H54 (cell line): ENCODE results near the gene ITGA6.
A peak's percentile ranks its signal among the peaks of the same experiment; 100 is the strongest.

Source experiments
- DNase-seq: peaks from one replicate; pipeline ENCODE4 v3.0.0; 2011; ENCODE audit warnings: low spot score, mixed read lengths; ENCODE audit not compliant: insufficient read length
- FAIRE-seq: peaks from 3 replicates; lab custom pipeline; 2011; peaks lifted over from hg19 to GRCh38; lab: Jason Lieb, UNC
- POLR2A ChIP-seq: IDR thresholded peaks from 2 replicates; pipeline ENCODE4 v1.6.1; 2011; ENCODE audit warnings: low read depth, mild to moderate bottlenecking, low read length

The ITGA6 gene

DNA sequence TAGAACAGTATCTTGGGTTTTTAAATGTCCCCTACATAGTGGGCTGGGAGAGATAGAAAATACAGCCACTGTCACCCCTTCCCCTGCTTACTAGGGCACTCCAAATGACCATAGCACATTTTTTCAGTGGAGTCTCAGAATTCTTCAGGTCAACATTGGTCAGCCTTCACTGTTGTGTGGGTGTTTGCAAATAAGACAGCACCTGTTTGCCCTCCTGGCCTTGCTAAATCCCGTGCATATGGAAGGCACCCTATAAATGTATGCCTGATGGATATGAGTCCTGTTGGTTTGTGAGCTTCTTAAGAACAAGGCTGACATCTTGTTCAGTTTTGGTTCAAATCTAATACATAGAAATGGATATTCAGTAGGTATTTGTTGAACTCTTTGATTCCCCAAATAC, 12.5 kb downstream of the ITGA6 start:
- no peak for FAIRE-seq
- no peak for DNase-seq
- no peak for TF ChIP-seq POLR2A

DNA sequence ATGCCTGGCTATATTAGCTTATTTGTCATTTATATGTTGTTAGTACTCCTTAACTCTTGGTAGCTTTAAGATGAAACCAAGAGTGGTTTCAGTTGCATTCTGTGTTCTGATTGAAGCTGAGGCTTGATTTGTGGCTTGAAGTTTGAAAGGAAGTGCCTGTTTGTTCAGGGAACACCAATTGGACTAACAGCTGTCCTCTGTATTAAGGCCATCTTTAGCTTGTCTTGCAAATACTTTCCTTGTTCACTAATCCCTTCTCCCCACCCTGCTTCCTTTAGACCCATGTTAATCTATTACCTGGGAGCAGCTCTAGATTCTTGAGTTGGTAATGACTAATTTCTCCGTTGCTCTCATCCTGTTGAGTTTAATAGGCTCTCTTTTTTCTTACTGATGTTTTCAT, 13.4 kb downstream of the ITGA6 start:
- FAIRE-seq (no peak), DNase-seq (no peak)
- TF ChIP-seq POLR2A, result no peak

DNA sequence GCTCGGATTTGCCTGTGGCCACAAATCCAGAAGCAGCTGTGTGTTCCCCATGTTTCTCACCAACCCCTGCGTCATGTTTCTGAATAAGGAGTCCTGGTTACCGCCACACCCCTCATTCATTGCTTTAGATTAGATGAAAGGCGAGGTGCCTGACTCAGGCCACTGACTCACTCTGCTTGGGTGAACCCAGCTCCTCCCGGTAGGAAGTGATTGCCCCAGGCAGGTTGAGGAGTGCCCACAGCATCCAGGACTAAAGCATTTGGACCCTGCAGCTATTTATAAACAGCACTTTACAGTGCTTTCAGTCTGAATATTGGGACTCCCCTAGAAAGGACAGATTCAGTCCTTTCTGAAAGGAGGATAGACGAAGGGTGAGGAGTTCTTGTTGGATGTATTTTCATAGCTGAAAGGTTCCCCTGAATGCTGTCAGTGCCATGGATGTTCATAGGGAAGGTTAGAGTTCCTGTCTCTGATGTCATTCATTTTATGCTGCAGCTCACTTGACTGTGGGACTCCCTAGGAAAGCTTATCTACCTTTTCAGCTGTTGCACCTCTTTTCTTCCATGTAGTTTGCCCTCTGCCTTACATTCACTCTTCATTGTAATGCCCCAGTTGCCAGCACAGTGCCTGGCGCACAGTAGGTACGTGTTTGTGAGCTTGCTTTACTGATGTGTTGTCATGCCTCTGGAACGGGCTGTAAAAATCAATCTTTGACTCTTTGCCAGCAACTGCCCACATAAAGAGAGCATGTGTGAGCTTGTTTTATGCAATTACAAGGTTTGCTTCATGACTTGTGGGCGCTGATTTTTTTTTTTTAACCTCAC, 14.9 kb downstream of the ITGA6 start:
- peak; percentile 62 for DNase-seq
- TF ChIP-seq POLR2A, result no peak
- peak; percentile 96 for FAIRE-seq

DNA sequence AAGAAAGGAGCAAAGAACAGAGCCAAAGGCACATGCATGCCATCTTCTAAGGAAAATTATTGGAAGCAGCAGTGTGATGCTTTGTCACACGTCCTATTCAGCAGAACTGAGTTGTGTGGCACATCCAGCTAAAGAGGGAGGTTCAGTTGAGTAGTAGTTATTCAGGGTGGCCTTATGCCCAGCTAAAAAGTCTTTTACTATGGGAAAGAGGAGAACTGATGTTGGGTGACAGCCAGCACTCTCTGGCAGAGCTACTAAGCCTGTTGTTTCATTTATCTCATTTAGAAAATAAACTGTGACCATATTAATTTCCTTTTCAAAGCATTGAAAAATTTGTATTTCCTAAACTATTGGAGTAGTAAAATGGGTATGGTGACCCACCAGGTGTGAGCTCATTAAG, 18.5 kb downstream of the ITGA6 start:
- no peak for FAIRE-seq
- DNase-seq, result no peak
- TF ChIP-seq POLR2A, result no peak

DNA sequence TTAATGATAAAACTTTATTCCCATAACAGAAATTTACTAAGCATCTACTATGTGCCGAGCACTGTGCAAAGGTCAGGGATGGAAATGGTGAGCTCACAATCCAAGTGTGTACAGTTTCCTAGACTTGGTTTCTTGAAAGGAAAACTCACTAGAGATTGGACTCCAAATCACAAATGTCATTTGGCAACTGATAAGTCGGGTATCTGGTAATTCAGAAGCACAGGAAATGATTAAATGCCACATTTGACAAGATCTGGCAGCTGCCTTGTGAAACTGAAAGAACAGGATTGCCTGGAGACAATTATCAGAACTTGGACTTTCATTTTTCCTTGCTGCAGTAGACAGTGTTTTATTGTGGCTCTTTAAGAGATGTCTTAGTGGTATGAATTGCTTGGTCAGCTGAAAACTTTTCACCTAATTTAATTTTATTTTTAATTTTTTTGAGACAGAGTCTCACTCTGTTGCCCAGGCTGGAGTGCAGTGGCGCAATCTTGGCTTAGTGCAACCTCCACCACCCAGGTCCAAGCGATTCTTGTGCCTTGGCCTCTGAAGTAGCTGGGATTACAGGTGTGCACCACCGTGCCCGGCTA, 19.2 kb downstream of the ITGA6 start:
- DNase-seq (no peak), FAIRE-seq (no peak)

DNA sequence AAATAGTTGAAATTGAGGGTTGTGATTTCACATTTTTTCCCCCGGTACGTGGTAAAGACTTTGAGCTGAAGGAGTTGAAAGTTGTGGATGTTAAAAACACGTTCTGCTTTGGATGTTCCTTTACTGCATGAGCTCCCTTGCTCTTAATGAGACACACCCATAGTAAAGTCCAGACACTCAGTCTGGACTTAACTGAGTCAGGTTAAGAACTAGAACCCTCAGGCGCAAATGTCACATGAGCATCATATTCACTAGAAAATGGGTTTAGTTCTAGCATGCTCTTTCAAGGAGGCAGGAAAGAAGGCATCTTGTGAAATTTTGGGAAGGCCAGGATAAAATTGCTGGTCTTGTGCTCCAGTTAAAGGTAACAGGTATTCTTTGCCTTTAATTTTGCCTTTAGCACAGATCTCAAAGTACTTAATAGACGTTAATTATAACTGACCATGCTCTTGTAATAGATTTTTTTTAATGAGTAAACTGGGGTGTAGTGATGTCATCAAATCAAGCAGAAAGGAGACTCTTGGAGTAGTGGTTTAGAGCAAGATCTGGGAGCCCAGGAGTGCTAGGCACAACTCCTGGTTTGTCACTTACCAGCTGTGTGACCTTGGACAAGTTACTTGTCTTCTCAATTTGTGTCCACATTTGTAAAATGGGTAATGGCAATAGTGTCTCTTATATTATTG, 20.6 kb downstream of the ITGA6 start:
- no peak for TF ChIP-seq POLR2A
- no peak for DNase-seq
- FAIRE-seq, result no peak

More for the DNA sequence above, 19.2 kb downstream of the ITGA6 start:
- TF ChIP-seq POLR2A, result no peak

DNA sequence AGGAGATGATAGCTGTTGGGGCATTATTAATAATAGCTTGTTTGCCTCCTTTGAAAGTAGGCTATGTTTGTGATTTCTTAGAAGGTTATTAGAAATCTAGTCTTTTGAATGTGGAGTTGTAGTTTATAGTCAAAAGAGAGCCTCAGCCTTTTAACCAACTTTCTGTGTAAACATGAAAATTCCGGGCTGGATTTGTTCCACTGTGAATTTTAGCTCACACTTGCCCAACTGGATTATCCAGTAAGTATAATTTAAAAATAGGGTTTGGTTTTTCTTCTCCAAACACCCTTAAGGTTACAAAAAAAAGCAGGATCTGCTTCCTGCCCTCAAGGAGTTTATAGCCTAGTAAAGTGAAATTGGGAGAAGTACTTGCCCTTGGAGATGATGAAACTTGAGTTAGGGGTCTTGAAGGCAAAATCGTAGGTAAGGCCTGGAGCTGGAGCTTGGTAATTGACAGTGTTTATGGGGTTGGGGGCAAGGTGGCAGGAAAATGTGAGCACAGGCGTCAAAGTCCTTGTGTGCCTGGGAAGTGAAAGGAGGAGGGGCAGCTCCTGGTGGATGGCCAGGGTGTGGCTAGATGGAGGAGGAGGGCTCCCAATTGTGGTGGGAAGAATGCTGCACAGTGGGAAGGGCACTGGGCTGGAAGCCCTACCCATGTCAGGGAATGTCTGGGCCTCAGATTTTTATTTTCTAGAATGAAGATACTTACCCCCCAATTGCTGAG, 21.3 kb downstream of the ITGA6 start:
- no peak for TF ChIP-seq POLR2A
- DNase-seq (no peak), FAIRE-seq (no peak)

DNA sequence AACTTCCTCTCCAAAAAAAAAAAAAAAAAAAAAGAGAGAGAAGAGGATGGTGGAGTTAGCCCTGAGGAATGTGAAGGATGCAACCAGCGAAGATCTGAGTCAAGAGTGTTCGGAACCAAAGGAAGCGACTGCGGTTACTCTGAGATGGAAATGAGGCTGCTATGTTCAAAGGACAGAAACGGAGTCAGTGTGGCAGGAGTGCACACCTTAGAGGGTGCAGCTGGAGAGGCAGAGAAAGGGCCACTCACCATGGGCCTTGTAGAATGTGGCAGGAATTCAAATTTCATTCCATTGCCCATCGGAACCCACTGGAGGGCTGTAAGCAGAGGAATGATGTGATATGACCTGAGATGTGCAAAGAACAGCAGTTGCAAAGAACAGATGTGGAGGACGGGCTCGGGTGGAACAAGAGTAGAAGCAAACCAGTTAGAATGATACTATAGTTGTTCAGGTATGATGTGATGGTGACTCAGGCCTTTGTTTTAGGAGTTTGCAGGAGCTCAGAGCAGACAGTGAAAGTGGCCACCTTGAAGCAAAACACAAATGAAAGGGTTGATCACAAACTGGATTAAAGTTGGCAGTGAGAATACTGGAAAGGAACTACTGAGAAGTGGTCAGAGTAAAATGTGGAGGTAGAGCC, 22.6 kb downstream of the ITGA6 start:
- DNase-seq (no peak), FAIRE-seq (no peak)
- TF ChIP-seq POLR2A, result no peak

DNA sequence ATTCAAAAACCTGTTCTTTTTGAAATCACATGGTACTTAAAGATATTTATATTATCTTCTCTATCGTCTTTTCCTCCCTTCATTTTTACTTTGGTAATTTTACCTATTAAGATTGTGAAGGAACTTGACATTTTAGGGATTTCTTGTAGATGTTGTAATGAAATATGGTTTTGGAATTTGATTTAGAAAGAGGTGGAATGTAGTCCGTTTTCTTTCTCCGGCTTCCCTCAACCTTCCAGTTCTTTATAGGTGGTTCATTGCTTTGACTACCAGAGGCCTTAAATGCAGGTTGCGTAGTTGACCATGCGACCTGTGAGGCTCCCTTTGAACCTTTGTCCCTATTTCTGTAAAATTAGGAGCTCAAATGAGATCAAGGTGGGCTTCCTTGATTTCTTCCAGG, 24.5 kb downstream of the ITGA6 start:
- no peak for FAIRE-seq
- DNase-seq, result no peak
- TF ChIP-seq POLR2A, result no peak

DNA sequence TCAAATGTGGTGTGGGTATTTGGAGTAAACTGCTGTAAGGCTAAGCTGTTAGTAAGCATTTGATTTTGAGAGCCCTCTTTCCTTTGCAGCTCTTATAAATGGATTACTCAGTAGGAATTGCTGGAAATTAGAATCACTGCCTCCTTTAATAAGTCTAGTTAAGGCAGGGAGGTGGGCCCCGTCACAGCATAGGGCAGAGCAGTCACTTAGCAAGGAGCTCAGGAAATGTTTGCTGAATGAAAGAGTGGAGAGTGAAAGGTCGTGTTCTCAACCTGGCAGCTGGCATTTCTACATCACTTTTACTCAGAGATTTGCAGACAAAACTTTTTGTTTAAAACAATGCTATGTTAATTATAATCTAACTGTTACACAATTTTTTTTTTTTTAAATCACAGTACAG, 25.5 kb downstream of the ITGA6 start:
- no peak for DNase-seq
- TF ChIP-seq POLR2A, result no peak
- no peak for FAIRE-seq

DNA sequence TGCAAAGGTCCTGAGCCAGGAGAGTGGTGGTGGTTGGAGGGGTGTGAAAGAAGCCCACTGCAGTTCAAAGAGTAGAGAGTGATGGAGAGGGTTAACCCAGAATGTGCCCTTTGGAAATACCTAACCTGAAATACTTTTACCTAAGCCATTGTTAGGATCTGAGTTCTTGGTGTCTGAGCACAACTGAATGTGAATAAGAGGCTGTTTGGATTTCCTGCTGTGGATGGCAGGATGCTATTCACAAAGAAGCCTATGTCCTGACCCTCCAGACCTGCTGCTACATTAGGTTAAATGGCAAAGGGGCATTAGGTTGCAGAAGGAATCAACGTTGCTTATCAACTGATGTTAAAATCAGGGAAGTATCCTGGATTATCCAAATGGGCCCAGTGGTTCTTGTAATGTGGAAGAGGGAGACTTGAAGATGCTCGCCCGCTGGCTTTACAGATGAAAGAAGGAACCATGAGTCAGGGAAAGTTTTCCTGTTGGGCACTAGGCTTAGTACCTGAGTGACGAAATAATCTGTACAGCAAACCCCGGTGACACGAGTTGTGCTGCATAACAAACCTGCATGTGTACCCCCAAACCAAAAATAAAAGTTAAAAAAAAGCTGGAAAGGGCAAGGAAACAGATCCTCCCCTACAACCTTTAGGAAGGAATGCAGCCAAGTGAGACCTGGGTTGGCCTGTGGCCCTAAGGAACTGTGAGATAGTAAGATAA, 27.2 kb downstream of the ITGA6 start:
- FAIRE-seq (no peak), DNase-seq (no peak)
- no peak for TF ChIP-seq POLR2A

DNA sequence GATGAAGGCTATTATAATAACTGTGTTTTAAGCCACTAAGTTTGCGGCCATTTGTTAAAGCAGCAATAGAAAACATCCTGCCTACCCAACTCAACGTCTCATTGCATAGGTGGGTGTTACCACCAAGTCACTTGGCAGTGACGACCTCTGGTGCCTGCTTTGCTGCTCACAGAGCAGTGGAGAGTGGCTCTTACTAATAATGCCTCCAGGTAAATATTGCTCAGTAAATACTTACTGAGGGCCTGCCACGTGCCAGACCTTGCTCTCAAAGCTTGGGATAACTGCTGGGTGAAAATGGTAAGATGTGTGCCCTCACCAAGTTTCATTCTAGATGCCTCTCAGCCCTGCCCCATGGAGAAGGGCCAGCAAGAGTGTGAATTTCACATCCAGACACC, 27.7 kb downstream of the ITGA6 start:
- FAIRE-seq (no peak), DNase-seq (no peak)
- TF ChIP-seq POLR2A, result no peak

DNA sequence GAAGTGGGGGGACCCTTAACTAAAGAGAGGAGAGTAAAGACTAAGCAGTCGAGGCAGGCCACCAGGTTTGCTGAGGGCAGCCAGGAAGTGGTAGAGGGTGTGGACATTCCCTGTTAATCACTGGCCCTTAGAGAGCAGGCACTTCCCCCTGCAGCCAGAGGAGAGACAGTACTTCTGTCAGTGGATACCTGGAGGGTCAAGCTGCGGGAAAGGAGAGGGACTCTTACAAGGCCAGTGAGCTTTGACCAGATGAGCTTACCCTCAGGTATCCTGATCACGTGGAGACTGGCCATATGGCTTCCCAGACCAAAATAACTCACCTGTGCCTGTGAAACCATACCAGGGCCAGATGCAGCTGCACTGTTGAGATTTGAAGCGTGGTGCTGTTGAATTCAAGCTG, 28.6 kb downstream of the ITGA6 start:
- no peak for FAIRE-seq

More for the DNA sequence above, 28.6 kb downstream of the ITGA6 start:
- TF ChIP-seq POLR2A, result no peak
- DNase-seq, result no peak
